PC-3 (cell line): Measurements from ENCODE around the gene GDPD5. TPM values are rescaled to one million over a fixed set of nuclear protein-coding genes. Genes with fewer than 3 reads are reported as not detected.
A peak's percentile ranks its signal among the peaks of the same experiment; 100 is the strongest.

Source experiments
- ATAC-seq: fragments of 200-7000 bp; cut with Tn5 transposase; 2 replicates; pipeline ENCODE4 v1.9.1; 2020; ENCODE audit warnings: mild to moderate bottlenecking, moderate library complexity
- BruUV-seq: library from RNA; stranded (reverse); fragments of 400-500 nt; replicated peaks from 2 replicates; lab custom pipeline; 2021; lab: Mats Ljungman, UMichigan
- CTCF ChIA-PET: fragments of 300-600 bp; sonication (Branson Sonifier 250); formaldehyde crosslinking; loops from one replicate; lab custom pipeline; 2022; ENCODE audit warnings: antibody characterized with exemption; lab: Charles Lee
- POLR2A ChIA-PET: fragments of 300-600 bp; sonication (Branson Sonifier 250); formaldehyde crosslinking; loops from one replicate; lab custom pipeline; 2022; ENCODE audit warnings: antibody characterized with exemption; ENCODE audit not compliant: unreplicated experiment; lab: Charles Lee
- DNase-seq: peaks from one replicate; pipeline ENCODE4 v3.0.0-alpha.2; 2015
- H2AFZ ChIP-seq: fragments of 300-600 bp; sonication (generic); 2 replicates; pipeline ENCODE4 v1.6.0; 2016; ENCODE audit warnings: antibody characterized with exemption, low read length
- H3F3A ChIP-seq: fragments of 300-600 bp; sonication (generic); one replicate; pipeline ENCODE4 v1.6.0; 2017; ENCODE audit warnings: antibody characterized with exemption, low read length, control low read depth, mild to moderate bottlenecking; ENCODE audit not compliant: unreplicated experiment
- H3K27ac ChIP-seq: fragments of 300-600 bp; sonication (generic); 2 replicates; pipeline ENCODE4 v1.5.1; 2016; ENCODE audit warnings: mild to moderate bottlenecking, low read length
- H3K27me3 ChIP-seq: fragments of 300-600 bp; sonication (generic); 2 replicates; pipeline ENCODE4 v1.6.1; 2016; ENCODE audit warnings: low read length, mixed read lengths
- H3K36me3 ChIP-seq: fragments of 300-600 bp; sonication (generic); 2 replicates; pipeline ENCODE4 v1.6.1; 2016; ENCODE audit warnings: low read depth, mixed run types, low read length, mixed read lengths
- H3K4me1 ChIP-seq: fragments of 300-600 bp; sonication (generic); 2 replicates; pipeline ENCODE4 v1.5.1; 2016; ENCODE audit warnings: low read length; ENCODE audit not compliant: insufficient read depth
- H3K4me2 ChIP-seq: fragments of 300-600 bp; sonication (generic); 2 replicates; pipeline ENCODE4 v1.6.0; 2016; ENCODE audit warnings: low read length
- H3K4me3 ChIP-seq: fragments of 300-600 bp; sonication (generic); 2 replicates; pipeline ENCODE4 v1.5.1; 2016; ENCODE audit warnings: mild to moderate bottlenecking, low read length, mixed read lengths
- H3K79me2 ChIP-seq: fragments of 300-600 bp; sonication (generic); 2 replicates; pipeline ENCODE4 v1.6.1; 2017; ENCODE audit warnings: low read length, mixed read lengths
- H3K9ac ChIP-seq: fragments of 300-600 bp; sonication (generic); 2 replicates; pipeline ENCODE4 v1.6.0; 2016; ENCODE audit warnings: mild to moderate bottlenecking, low read length
- H3K9me2 ChIP-seq: fragments of 300-600 bp; sonication (generic); replicated peaks from 2 replicates; pipeline ENCODE4 v1.6.1; 2016; ENCODE audit warnings: mixed run types, low read length, mixed read lengths
- H3K9me3 ChIP-seq: fragments of 300-600 bp; sonication (generic); 2 replicates; pipeline ENCODE4 v1.6.1; 2016; ENCODE audit warnings: low read length, mixed read lengths
- H4K20me1 ChIP-seq: fragments of 300-600 bp; sonication (generic); 2 replicates; pipeline ENCODE4 v1.6.1; 2016; ENCODE audit warnings: low read length, mixed read lengths
- CTCF ChIP-seq: fragments of 300-600 bp; sonication (generic); conservative IDR thresholded peaks from 2 replicates; pipeline ENCODE4 v1.5.1; 2017; ENCODE audit warnings: antibody characterized with exemption, low read depth, mild to moderate bottlenecking, low read length
- EZH2 ChIP-seq: fragments of 300-600 bp; sonication (generic); IDR thresholded peaks from one replicate; pipeline ENCODE4 v1.6.1; 2017; ENCODE audit warnings: antibody characterized with exemption, mild to moderate bottlenecking, low read length; ENCODE audit not compliant: unreplicated experiment
- EZH2phosphoT487 ChIP-seq: fragments of 300-600 bp; sonication (generic); IDR thresholded peaks from 2 replicates; pipeline ENCODE4 v1.6.1; 2018; ENCODE audit warnings: mild to moderate bottlenecking, antibody characterized with exemption, low read length, borderline replicate concordance
- intact Hi-C: fragments of 100-400 bp; cut with micrococcal nuclease; formaldehyde crosslinking; loops from 2 replicates; pipeline ENCODE4 v1.9.0; 2023
- total RNA-seq: library from RNA; depleted of rRNA; stranded (reverse); fragments of >200 nt; gene quantifications from 2 replicates; pipeline ENCODE4 v1.2.3, GENCODE V29; 2014

Gene GDPD5
- total RNA-seq, 1 experiment from 2014 or later, result 21.4 TPM

- DNase-seq, result peak; percentile 67
- ChIA-PET CTCF (interaction anchor here (0.6 to 0.7 kb wide), 3 partner anchors 50 to 145 kb away, joined by 3 read pairs; no protein-coding TSS in a partner anchor), POLR2A (no interaction called here)
- H3K4me1 ChIP-seq, result peaks cover 39% of the 10 kb centered on the region
- H3K79me2 ChIP-seq, result no peaks in the 10 kb centered on the region
- no peaks in the 10 kb centered on the region for H3K36me3 ChIP-seq
- no peaks in the 10 kb centered on the region for H3K9me2 ChIP-seq
- intact Hi-C loops, result loop anchor here (5.0 kb wide), 1 partner anchor 37 kb away; no protein-coding TSS in a partner anchor
- no peaks in the 10 kb centered on the region for H4K20me1 ChIP-seq
- H3F3A ChIP-seq, result no peaks in the 10 kb centered on the region
- TF ChIP-seq EZH2, result no peak
- no peak for TF ChIP-seq CTCF
- no peak for TF ChIP-seq EZH2phosphoT487
- peak overlapping the region; percentile 45 for H2AFZ ChIP-seq
- peak overlapping the region; percentile 40 for H3K4me2 ChIP-seq
- H3K9me3 ChIP-seq, result no peaks in the 10 kb centered on the region
- no peak overlapping the region for H3K9ac ChIP-seq
- H3K27ac ChIP-seq, result peak overlapping the region; percentile 13
- BruUV-seq, result no TSS peak
- ATAC-seq, result peak; percentile 21
- H3K27me3 ChIP-seq, result no peaks in the 10 kb centered on the region
- no peak overlapping the region for H3K4me3 ChIP-seq
These were observed 8.7 kb upstream of the GDPD5 start for GRCh38 chr11:75534259-75535069.

GRCh38 chr11:75533896-75534258 lies 8.1 kb upstream of the GDPD5 start:
- H3K27ac ChIP-seq, result 0 out of 2 replicates have a peak overlapping the region, but pooled peaks have one; percentile 13
- ATAC-seq, result no peak
- TF ChIP-seq CTCF, result no peak
- no peak for TF ChIP-seq EZH2phosphoT487
- no peak for TF ChIP-seq EZH2

More at GRCh38 chr11:75533896-75534258, 8.1 kb upstream of the GDPD5 start:
- Histone ChIP-seq H3F3A (no peaks in the 10 kb centered on the region), H3K9ac (no peak overlapping the region), H3K9me3 (no peaks in the 10 kb centered on the region), H3K36me3 (no peaks in the 10 kb centered on the region), H2AFZ (peak overlapping the region; percentile 45; the same call in 1 of the 2 replicates), H3K4me3 (no peak overlapping the region), H3K4me2 (peak overlapping the region; percentile 40), H4K20me1 (no peaks in the 10 kb centered on the region), H3K9me2 (no peaks in the 10 kb centered on the region), H3K79me2 (no peaks in the 10 kb centered on the region), H3K4me1 (peaks cover 39% of the 10 kb centered on the region), H3K27me3 (no peaks in the 10 kb centered on the region)
- no peak for DNase-seq
- CTCF ChIA-PET, result interaction anchor here (0.6 to 0.7 kb wide), 3 partner anchors 50 to 144 kb away, joined by 3 read pairs; no protein-coding TSS in a partner anchor
- intact Hi-C loops, result loop anchor here (5.0 kb wide), 1 partner anchor 37 kb away; no protein-coding TSS in a partner anchor
- no TSS peak for BruUV-seq
- POLR2A ChIA-PET, result no interaction called here
